Neutrophil (primary cell): Measurements from ENCODE around the gene GPX5.

Experiments used
- H3K27ac ChIP-seq: fragments of 200-600 bp; sonication (generic); 2 replicates; pipeline ENCODE4 v1.5.1; 2016; ENCODE audit warnings: mild to moderate bottlenecking, moderate library complexity
- H3K27me3 ChIP-seq: fragments of 200-600 bp; sonication (generic); 2 replicates; pipeline ENCODE4 v1.6.0; 2016; ENCODE audit warnings: mild to moderate bottlenecking
- H3K36me3 ChIP-seq: fragments of 200-600 bp; sonication (generic); 2 replicates; pipeline ENCODE4 v1.5.1; 2017
- H3K4me1 ChIP-seq, 2 experiments: fragments of 200-600 bp in 1 of 2; sonication (generic) in 1 of 2; 1 replicate in 1 of 2; 2 replicates in 1 of 2; pipeline versions ENCODE4 v1.5.1 to v1.6.1; 2013 to 2016; ENCODE audit warnings: low read depth in 1 of 2, low read length in 1 of 2, mild to moderate bottlenecking in 1 of 2, moderate library complexity in 1 of 2; ENCODE audit not compliant: control insufficient read depth in 1 of 2, insufficient read depth in 1 of 2
- H3K4me3 ChIP-seq, 2 experiments: fragments of 200-600 bp in 1 of 2; sonication (generic) in 1 of 2; 1 replicate in 1 of 2; 2 replicates in 1 of 2; pipeline ENCODE4 v1.5.1; 2013 to 2016; ENCODE audit warnings: low read depth in 1 of 2, low read length in 1 of 2, mild to moderate bottlenecking in 1 of 2, moderate library complexity in 1 of 2
- H3K9me3 ChIP-seq: fragments of 200-600 bp; sonication (generic); 2 replicates; pipeline ENCODE4 v1.5.1; 2016
- CTCF ChIP-seq: fragments of 200-600 bp; sonication (generic); IDR thresholded peaks from 2 replicates; pipeline ENCODE4 v1.5.1; 2016; ENCODE audit warnings: antibody characterized with exemption

GPX5 gene

GRCh38 chr6:28566527-28567252, 41.0 kb downstream of the GPX5 start:
- Histone ChIP-seq H3K36me3 (no peaks in the 10 kb centered on the region), H3K9me3 (no peaks in the 10 kb centered on the region), H3K27me3 (peaks cover 6% of the 10 kb centered on the region), H3K27ac (no peak overlapping the region), H3K4me3 (no peak overlapping the region), H3K4me1 (no peaks in the 10 kb centered on the region)
- no peak for TF ChIP-seq CTCF

DNA sequence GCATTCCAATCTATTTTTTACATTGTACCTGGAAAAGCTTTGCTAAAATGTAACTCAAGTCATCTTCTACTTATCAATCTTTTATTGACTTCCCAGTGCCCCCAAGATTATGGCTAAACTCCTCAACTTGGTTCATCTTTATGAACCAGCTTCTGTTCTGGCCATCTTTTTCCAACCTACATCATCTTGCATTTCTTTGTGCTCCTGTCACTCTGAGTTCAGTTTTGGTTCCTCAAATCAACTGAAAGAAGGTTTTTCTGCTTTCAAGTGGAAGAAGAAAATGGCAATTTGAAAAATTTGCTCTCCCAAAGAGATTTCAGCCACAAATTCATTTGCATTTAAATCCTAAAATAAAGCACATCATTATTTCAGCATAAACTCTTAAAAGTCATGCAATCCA, 41.8 kb downstream of the GPX5 start:
- Histone ChIP-seq H3K9me3 (no peaks in the 10 kb centered on the region), H3K36me3 (no peaks in the 10 kb centered on the region), H3K27me3 (peaks cover 6% of the 10 kb centered on the region), H3K27ac (no peak overlapping the region), H3K4me3 (no peak overlapping the region), H3K4me1 (no peaks in the 10 kb centered on the region)
- TF ChIP-seq CTCF = no peak

GRCh38 chr6:28568515-28569108, 42.9 kb downstream of the GPX5 start:
- Histone ChIP-seq H3K4me1 (no peaks in the 10 kb centered on the region), H3K9me3 (no peaks in the 10 kb centered on the region), H3K27me3 (peaks cover 6% of the 10 kb centered on the region), H3K27ac (no peak overlapping the region), H3K36me3 (no peaks in the 10 kb centered on the region), H3K4me3 (no peak overlapping the region)
- no peak for TF ChIP-seq CTCF

GRCh38 chr6:28569748-28570147, 44.1 kb downstream of the GPX5 start:
- H3K4me1 ChIP-seq = no peaks in the 10 kb centered on the region
- H3K36me3 ChIP-seq = no peaks in the 10 kb centered on the region
- H3K27me3 ChIP-seq = peaks cover 6% of the 10 kb centered on the region
- H3K9me3 ChIP-seq = no peaks in the 10 kb centered on the region
- TF ChIP-seq CTCF = no peak
- no peak overlapping the region for H3K27ac ChIP-seq
- H3K4me3 ChIP-seq = no peak overlapping the region

GRCh38 chr6:28580475-28580874, 54.8 kb downstream of the GPX5 start:
- no peaks in the 10 kb centered on the region for H3K36me3 ChIP-seq
- H3K4me1 ChIP-seq = no peaks in the 10 kb centered on the region
- H3K9me3 ChIP-seq = no peaks in the 10 kb centered on the region
- TF ChIP-seq CTCF = no peak
- no peak overlapping the region for H3K4me3 ChIP-seq
- H3K27ac ChIP-seq = no peak overlapping the region
- peaks cover 12% of the 10 kb centered on the region for H3K27me3 ChIP-seq
